ENCODE results near the gene TWNK. TPM values are rescaled to one million over a fixed set of nuclear protein-coding genes. Genes with fewer than 3 reads are reported as not detected.

TWNK gene
- total RNA-seq, 2 experiments from 2014 or later = 2.7 to 2.8 TPM

DNA sequence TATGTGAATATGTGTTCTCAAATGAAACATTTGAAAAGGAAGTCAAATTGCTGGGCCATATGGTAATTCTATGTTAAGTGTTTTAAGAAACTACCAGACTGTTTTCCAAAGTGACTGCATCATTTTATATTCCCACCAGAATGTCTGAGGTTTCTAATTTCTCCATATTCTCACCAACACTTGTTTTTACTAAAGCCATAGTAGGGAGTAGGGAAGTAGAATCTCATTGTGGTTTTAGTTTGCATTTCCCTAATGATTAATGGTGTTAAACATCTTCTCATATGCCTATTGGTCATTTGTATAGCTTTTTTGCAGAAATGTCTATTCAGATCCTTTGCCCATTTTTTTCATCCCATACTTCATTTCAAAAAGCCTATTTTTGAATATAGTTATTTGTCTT, 27.1 kb upstream of the TWNK start:
- ATAC-seq (ENCODE audit: poor library complexity) (no peak), DNase-seq (no peak)
- intact Hi-C loops (cut with DNase I, micrococcal nuclease) = no loop called here
- H3K27ac ChIP-seq (ENCODE audit: low read depth in 1 of 2, low read length in 2 of 2) = no peak overlapping the region
- H3K9me3 ChIP-seq (ENCODE audit: control insufficient read depth in 1 of 2, insufficient read depth in 1 of 2, low read length in 2 of 2) = no peaks in the 10 kb centered on the region
- H3K36me3 ChIP-seq (ENCODE audit: insufficient read depth, low read length) = peaks cover 47% of the 10 kb centered on the region
- Mint-ChIP-seq H3K4me1 (ENCODE audit: low read depth) (no peaks in the 10 kb centered on the region), H3K36me3 (ENCODE audit: low read depth) (peaks cover 70% of the 10 kb centered on the region), H3K4me3 (no peak overlapping the region), H3K27ac (no peak overlapping the region), H3K9me3 (no peaks in the 10 kb centered on the region), H3K27me3 (no peaks in the 10 kb centered on the region)
- H3K4me1 ChIP-seq (ENCODE audit: insufficient read depth, low read length) = no peaks in the 10 kb centered on the region
- no peaks in the 10 kb centered on the region for H3K27me3 ChIP-seq (ENCODE audit: control insufficient read depth in 1 of 2, insufficient read depth in 2 of 2, low read length in 2 of 2)
- CTCF ChIA-PET = no interaction called here
- TF ChIP-seq, protein P1, sequence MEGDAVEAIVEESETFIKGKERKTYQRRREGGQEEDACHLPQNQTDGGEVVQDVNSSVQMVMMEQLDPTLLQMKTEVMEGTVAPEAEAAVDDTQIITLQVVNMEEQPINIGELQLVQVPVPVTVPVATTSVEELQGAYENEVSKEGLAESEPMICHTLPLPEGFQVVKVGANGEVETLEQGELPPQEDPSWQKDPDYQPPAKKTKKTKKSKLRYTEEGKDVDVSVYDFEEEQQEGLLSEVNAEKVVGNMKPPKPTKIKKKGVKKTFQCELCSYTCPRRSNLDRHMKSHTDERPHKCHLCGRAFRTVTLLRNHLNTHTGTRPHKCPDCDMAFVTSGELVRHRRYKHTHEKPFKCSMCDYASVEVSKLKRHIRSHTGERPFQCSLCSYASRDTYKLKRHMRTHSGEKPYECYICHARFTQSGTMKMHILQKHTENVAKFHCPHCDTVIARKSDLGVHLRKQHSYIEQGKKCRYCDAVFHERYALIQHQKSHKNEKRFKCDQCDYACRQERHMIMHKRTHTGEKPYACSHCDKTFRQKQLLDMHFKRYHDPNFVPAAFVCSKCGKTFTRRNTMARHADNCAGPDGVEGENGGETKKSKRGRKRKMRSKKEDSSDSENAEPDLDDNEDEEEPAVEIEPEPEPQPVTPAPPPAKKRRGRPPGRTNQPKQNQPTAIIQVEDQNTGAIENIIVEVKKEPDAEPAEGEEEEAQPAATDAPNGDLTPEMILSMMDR (IDR thresholded peaks at IDR 0.05) = no peak
- POLR2A ChIA-PET = no interaction called here
- no peak overlapping the region for H3K4me3 ChIP-seq (ENCODE audit: low read length)

DNA sequence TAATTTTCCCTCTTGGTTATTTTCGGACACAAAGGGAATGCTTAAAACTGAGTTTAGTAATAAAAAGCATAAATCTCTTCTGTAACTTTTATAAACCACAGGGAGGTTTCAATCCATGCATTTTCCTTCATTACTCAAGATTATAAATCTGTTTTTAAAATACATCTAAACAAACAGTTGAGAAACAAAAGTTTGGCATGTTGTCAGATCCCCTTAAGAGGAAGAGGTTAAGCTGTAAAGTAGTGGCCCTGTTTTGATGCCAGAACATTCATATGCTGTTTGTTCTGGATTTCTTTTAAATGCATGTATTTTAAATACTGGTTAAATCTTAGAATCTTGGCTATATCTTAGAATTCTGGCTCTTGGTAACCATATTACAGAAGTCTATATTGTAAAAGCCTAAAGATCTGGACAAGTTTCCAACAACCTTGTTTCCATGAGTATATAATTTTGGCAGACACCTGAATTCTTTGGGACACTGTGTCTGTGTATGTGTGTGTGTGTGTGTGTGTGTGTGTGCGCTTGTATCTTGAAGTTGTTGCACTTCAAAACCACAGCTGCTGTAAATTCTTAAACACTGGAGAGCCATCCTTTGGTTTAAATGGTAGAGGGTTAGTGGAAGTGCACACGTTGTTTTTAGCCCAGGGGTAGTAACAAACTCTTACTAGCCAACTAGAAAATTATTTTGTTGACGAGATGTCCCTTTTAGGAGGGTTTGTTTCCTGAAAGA, 24.8 kb upstream of the TWNK start:
- Mint-ChIP-seq H3K27ac (no peak overlapping the region), H3K36me3 (ENCODE audit: low read depth) (peaks cover 54% of the 10 kb centered on the region), H3K9me3 (no peaks in the 10 kb centered on the region), H3K27me3 (no peaks in the 10 kb centered on the region), H3K4me1 (ENCODE audit: low read depth) (no peaks in the 10 kb centered on the region), H3K4me3 (no peak overlapping the region)
- Histone ChIP-seq H3K4me1 (ENCODE audit: insufficient read depth, low read length) (no peaks in the 10 kb centered on the region), H3K36me3 (ENCODE audit: insufficient read depth, low read length) (peaks cover 33% of the 10 kb centered on the region), H3K4me3 (ENCODE audit: low read length) (no peak overlapping the region), H3K27ac (ENCODE audit: low read depth in 1 of 2, low read length in 2 of 2) (no peak overlapping the region), H3K27me3 (ENCODE audit: control insufficient read depth in 1 of 2, insufficient read depth in 2 of 2, low read length in 2 of 2) (no peaks in the 10 kb centered on the region), H3K9me3 (ENCODE audit: control insufficient read depth in 1 of 2, insufficient read depth in 1 of 2, low read length in 2 of 2) (no peaks in the 10 kb centered on the region)
- POLR2A ChIA-PET = no interaction called here
- CTCF ChIA-PET = no interaction called here
- ATAC-seq (ENCODE audit: poor library complexity) = no peak
- intact Hi-C loops (cut with DNase I, micrococcal nuclease) = no loop called here
- TF ChIP-seq, protein P1 (IDR thresholded peaks at IDR 0.05) = no peak
- DNase-seq = no peak

DNA sequence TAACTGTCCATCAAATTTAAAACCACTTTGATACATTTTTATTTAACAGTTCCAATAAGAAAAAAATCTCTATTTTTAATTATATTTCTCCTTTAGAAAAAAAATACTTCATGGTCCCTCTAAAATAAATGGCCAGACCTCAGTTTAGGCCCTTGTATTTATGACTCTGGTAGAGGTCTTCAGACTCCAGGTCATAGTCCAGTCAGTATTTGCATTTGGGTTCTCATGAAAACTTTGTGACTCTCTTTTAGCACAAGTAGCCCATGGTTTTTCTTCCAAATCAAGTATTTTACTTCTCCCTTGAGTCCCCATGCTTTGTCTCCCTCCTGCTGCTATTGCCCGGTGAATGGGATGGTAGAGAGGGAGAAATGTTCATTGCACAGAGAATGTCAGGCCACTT, 23.5 kb upstream of the TWNK start:
- POLR2A ChIA-PET = no interaction called here
- no peak for ATAC-seq (ENCODE audit: poor library complexity)
- Mint-ChIP-seq H3K4me1 (ENCODE audit: low read depth) (peaks cover 7% of the 10 kb centered on the region), H3K4me3 (no peak overlapping the region), H3K27ac (no peak overlapping the region), H3K9me3 (no peaks in the 10 kb centered on the region), H3K36me3 (ENCODE audit: low read depth) (peaks cover 47% of the 10 kb centered on the region), H3K27me3 (no peaks in the 10 kb centered on the region)
- Histone ChIP-seq H3K27me3 (ENCODE audit: control insufficient read depth in 1 of 2, insufficient read depth in 2 of 2, low read length in 2 of 2) (no peaks in the 10 kb centered on the region), H3K27ac (ENCODE audit: low read depth in 1 of 2, low read length in 2 of 2) (no peak overlapping the region), H3K4me1 (ENCODE audit: insufficient read depth, low read length) (peaks cover 6% of the 10 kb centered on the region), H3K9me3 (ENCODE audit: control insufficient read depth in 1 of 2, insufficient read depth in 1 of 2, low read length in 2 of 2) (no peaks in the 10 kb centered on the region), H3K4me3 (ENCODE audit: low read length) (no peak overlapping the region), H3K36me3 (ENCODE audit: insufficient read depth, low read length) (peaks cover 22% of the 10 kb centered on the region)
- intact Hi-C loops (cut with DNase I, micrococcal nuclease) = no loop called here
- DNase-seq = no peak
- TF ChIP-seq, protein P1 (IDR thresholded peaks at IDR 0.05) = no peak
- CTCF ChIA-PET = no interaction called here
